Vagina (tissue), 2 donors: ENCODE results near the gene BBLN.

Experiments used
- CTCF ChIP-seq, 3 experiments: fragments of 450-650 bp in 2 of 3; fragments of 200-600 bp in 1 of 3; sonication (generic) in 1 of 3; IDR thresholded peaks; one replicate each; pipeline ENCODE4 v1.5.1; 2017 to 2019; ENCODE audit warnings: antibody characterized with exemption in 3 of 3, mild to moderate bottlenecking in 2 of 3, moderate library complexity in 2 of 3
- POLR2A ChIP-seq, 2 donors: fragments of 450-650 bp; IDR thresholded peaks; one replicate each; pipeline ENCODE4 v1.6.1; 2017; ENCODE audit warnings: antibody characterized with exemption in 2 of 2, mild to moderate bottlenecking in 2 of 2, moderate library complexity in 2 of 2
- POLR2AphosphoS5 ChIP-seq, 2 donors: sonication (generic); formaldehyde crosslinking; IDR thresholded peaks; one replicate each; pipeline ENCODE4 v1.9.0; 2017; ENCODE audit warnings: antibody characterized with exemption in 2 of 2, mild to moderate bottlenecking in 2 of 2, low read depth in 1 of 2; ENCODE audit not compliant: insufficient read depth in 1 of 2

DNA sequence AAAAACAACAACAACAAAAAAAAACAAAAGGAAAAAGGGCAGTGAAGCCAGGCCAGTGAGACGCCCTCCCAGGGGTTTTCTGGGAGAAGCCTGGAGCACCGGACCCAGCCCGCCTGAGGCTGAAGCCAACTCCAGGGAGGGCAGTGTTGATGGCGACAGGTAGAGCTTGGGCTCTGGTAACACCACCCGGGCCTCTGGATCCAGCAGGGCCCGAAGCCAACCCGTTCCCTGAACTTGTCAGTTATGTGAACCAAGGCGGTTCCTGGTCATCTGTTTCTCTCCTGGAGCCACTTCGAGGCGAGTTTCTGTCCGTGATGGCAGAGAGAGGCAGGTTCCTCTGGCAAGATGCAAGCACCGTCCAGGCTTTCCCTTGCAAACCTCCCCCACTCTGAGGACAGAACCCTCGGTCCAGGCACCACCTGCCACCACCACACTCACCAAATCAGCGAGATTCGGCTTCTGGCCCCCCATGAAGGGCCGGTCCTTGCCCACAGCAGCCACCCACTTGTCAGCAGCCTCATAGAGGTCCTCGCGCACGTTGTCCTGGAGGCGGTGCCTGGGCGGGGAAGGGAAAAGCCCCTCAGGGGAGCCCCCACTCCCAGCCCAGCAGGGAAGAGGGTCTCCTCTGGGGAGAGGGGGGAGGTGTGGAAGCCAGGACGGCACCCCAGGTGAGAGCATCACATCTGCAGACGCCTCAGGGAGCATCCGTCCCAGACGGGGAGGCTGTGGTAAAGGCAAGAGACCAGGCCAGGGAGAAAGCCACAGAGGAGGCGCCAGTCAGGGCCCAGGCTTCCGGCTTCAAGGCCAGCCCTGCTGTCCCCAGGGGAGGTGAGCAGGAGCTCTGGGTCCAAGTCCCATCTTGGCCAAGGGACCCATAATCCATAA lies 37.9 kb upstream of the BBLN start:
- TF ChIP-seq POLR2A (IDR thresholded peaks at IDR 0.05) (no peak), CTCF (IDR thresholded peaks at IDR 0.05) (no peak), POLR2AphosphoS5 (IDR thresholded peaks at IDR 0.05; ENCODE audit: insufficient read depth in 1 of 2, low read depth in 1 of 2) (no peak)
